KMS-11 (cell line): ENCODE results near the gene THOC7.

Experiments
- H2AFZ ChIP-seq: fragments of 200-600 bp; sonication (generic); 2 replicates; pipeline ENCODE4 v1.6.1; 2016; ENCODE audit warnings: antibody characterized with exemption, mixed run types, low read depth
- H3K27ac ChIP-seq: fragments of 200-600 bp; sonication (generic); 2 replicates; pipeline ENCODE4 v1.6.1; 2016; ENCODE audit warnings: mild to moderate bottlenecking, mixed run types
- H3K27me3 ChIP-seq: fragments of 200-600 bp; sonication (generic); 2 replicates; pipeline ENCODE4 v1.6.1; 2017; ENCODE audit warnings: mild to moderate bottlenecking, low read depth, mixed run types, moderate library complexity; ENCODE audit not compliant: insufficient read depth
- H3K36me3 ChIP-seq: fragments of 200-600 bp; sonication (generic); 2 replicates; pipeline ENCODE4 v1.6.1; 2017; ENCODE audit warnings: mild to moderate bottlenecking, mixed run types; ENCODE audit not compliant: insufficient read depth
- H3K4me1 ChIP-seq: fragments of 200-600 bp; sonication (generic); 2 replicates; pipeline ENCODE4 v1.6.1; 2016; ENCODE audit warnings: mild to moderate bottlenecking, low read depth, mixed run types; ENCODE audit not compliant: poor library complexity, severe bottlenecking
- H3K4me2 ChIP-seq: fragments of 200-600 bp; sonication (generic); 2 replicates; pipeline ENCODE4 v1.7.0; 2016; ENCODE audit warnings: mild to moderate bottlenecking, mixed run types
- H3K4me3 ChIP-seq: fragments of 200-600 bp; sonication (generic); IDR thresholded peaks from 2 replicates; pipeline ENCODE4 v1.6.1; 2017; ENCODE audit warnings: low read depth, low read length, mixed read lengths; ENCODE audit not compliant: insufficient read depth
- H3K79me2 ChIP-seq: fragments of 200-600 bp; sonication (generic); 2 replicates; pipeline ENCODE4 v1.6.1; 2016; ENCODE audit warnings: low read depth, mixed run types; ENCODE audit not compliant: insufficient read depth
- H3K9ac ChIP-seq: fragments of 200-600 bp; sonication (generic); 2 replicates; pipeline ENCODE4 v1.6.1; 2016; ENCODE audit warnings: mild to moderate bottlenecking, mixed run types
- H4K20me1 ChIP-seq: fragments of 200-600 bp; sonication (generic); 2 replicates; pipeline ENCODE4 v1.6.1; 2016; ENCODE audit warnings: mild to moderate bottlenecking, mixed run types; ENCODE audit not compliant: insufficient read depth
- CTCF ChIP-seq: fragments of 200-600 bp; sonication (generic); conservative IDR thresholded peaks from 2 replicates; pipeline ENCODE4 v1.6.1; 2017; ENCODE audit warnings: low read depth, mild to moderate bottlenecking, antibody characterized with exemption, low read length, moderate library complexity, mixed read lengths

Gene THOC7

DNA sequence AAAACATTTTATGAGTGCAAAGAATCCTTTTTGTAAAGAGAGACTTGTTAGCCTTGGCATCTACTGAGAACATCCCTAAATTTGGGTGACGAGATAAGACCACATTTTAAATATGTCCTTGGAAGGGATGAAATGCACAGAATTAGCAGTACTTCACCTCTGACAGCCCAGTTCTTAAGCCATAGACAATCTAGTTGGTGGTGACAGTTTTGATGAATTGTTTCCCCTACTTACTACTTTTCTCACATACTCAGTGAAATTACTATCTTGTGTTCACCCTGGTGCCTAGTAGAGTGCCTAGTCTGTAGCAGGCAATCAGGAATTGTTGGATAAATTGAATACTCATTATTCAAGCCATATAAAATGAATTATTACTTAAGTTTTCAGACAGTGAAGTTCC is 45.2 kb upstream of the THOC7 start:
- Histone ChIP-seq H4K20me1 (no peaks in the 10 kb centered on the region), H2AFZ (no peak overlapping the region), H3K27ac (no peak overlapping the region), H3K9ac (no peak overlapping the region), H3K79me2 (no peaks in the 10 kb centered on the region; the same call in 1 of the 2 replicates), H3K4me1 (peaks cover 14% of the 10 kb centered on the region), H3K4me2 (no peak overlapping the region), H3K27me3 (no peaks in the 10 kb centered on the region), H3K4me3 (no peak overlapping the region), H3K36me3 (no peaks in the 10 kb centered on the region)
- no peak for TF ChIP-seq CTCF

DNA sequence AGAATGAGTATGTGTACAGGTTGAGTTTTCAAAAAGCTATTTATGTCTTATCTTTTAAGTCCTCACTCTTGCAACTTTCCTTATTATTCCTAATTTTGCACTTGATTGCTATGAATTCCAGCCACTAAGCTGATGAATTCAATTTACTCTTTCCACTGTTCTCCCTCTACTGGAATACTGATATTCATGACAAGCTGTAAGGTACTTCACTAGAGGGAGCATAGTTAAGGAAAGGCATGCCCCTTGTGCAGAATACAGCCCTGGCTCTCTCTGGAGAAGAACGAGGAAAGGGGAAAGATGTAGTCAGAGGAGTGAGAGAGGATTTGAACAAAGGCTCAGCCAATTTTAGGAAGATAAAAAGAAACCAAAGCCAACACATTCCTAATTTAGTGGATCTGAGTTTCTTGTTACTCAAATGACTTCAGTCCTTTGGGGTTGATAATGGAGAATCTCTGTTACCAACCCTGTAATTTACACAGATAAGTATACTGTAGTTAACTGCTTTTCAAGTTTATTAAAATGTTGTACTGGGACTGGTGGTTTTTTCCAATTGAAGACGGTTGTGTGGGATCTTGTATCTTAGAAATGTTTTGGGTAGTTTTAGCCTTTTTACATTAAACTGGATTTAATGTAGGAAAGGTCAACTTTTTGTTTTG is 44.6 kb upstream of the THOC7 start:
- Histone ChIP-seq H2AFZ (no peak overlapping the region), H3K4me2 (no peak overlapping the region), H3K79me2 (no peaks in the 10 kb centered on the region; the same call in 1 of the 2 replicates), H3K27me3 (no peaks in the 10 kb centered on the region), H3K36me3 (no peaks in the 10 kb centered on the region), H4K20me1 (no peaks in the 10 kb centered on the region), H3K27ac (no peak overlapping the region), H3K9ac (no peak overlapping the region), H3K4me3 (no peak overlapping the region), H3K4me1 (peaks cover 13% of the 10 kb centered on the region)
- TF ChIP-seq CTCF: no peak

DNA sequence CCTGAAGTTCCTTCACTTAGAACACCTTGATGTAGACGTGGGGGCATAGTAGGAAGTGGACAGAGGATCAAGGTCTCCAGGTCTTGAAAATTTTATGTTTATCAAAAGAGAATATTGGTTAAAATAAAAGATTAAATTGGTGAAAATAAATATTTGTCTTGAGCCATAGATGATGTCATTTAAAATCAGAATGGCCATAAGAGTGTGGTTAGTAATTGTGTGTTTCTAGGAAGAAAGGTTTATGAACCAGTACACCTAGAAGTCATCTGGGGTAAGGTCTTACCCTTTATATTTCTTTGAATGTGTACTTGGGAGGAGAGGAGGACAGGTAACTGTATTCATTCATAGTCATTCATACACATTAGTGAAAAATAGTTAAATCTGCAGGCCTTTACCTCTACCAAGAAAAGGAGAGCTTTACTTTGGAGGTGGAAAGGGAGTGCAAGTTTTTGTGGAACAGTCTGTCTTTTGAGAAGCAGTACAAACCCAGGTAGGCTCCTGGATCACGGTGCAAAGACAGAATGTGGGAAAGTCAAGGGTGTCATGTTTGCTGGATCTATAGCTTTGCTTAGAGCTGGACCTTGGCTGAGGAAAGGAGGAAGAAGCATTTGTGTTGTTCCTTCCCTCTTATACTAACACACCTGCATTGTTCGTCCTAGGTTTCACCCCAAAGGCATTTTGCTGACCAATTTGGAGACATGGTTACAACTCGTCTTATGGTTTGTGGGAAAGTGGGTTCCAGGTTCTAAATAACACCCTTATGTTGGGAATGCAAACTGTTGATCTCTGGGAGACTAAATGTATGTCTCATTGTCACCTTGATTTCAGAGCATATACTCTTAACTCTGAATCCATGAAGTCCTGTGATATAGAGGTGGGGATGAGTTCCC is 42.4 kb upstream of the THOC7 start:
- no peak overlapping the region for H2AFZ ChIP-seq
- H3K4me3 ChIP-seq: no peak overlapping the region
- no peak overlapping the region for H3K9ac ChIP-seq
- no peak overlapping the region for H3K27ac ChIP-seq
- no peaks in the 10 kb centered on the region; the same call in 1 of the 2 replicates for H3K79me2 ChIP-seq
- no peak overlapping the region for H3K4me2 ChIP-seq
- no peaks in the 10 kb centered on the region for H4K20me1 ChIP-seq
- peaks cover 13% of the 10 kb centered on the region for H3K4me1 ChIP-seq
- no peak for TF ChIP-seq CTCF
- H3K36me3 ChIP-seq: no peaks in the 10 kb centered on the region
- no peaks in the 10 kb centered on the region for H3K27me3 ChIP-seq

GRCh38 chr3:63900459-63900858 is 36.9 kb upstream of the THOC7 start:
- no peak overlapping the region for H3K4me2 ChIP-seq
- H4K20me1 ChIP-seq: no peaks in the 10 kb centered on the region
- H3K4me3 ChIP-seq: no peak overlapping the region
- no peak overlapping the region for H3K27ac ChIP-seq
- H3K36me3 ChIP-seq: no peaks in the 10 kb centered on the region
- H3K27me3 ChIP-seq: no peaks in the 10 kb centered on the region
- H2AFZ ChIP-seq: no peak overlapping the region
- TF ChIP-seq CTCF: no peak
- H3K9ac ChIP-seq: no peak overlapping the region
- peaks cover 20% of the 10 kb centered on the region for H3K4me1 ChIP-seq
- H3K79me2 ChIP-seq: no peaks in the 10 kb centered on the region
